Left colon (tissue), 2 donors: Measurements from ENCODE around the gene CAGE1. TPM values are rescaled to one million over a fixed set of nuclear protein-coding genes. Genes with fewer than 3 reads are reported as not detected.

Experiments
- ATAC-seq: fragments of 200-7000 bp; cut with Tn5 transposase; one replicate; pipeline ENCODE4 v1.9.1; 2020; ENCODE audit warnings: mild to moderate bottlenecking, moderate library complexity
- DNase-seq, 2 donors: peaks; one replicate each; pipeline ENCODE4 v3.0.0-alpha.2; 2020
- intact Hi-C, 2 donors: fragments of 100-400 bp; cut with DNase I in 1 of 2; cut with micrococcal nuclease in 1 of 2; formaldehyde crosslinking; loops; one replicate each; pipeline versions ENCODE4 v1.11.2 to v1.14.0; 2022; cut with DNase I, micrococcal nuclease
- long read RNA-seq: library from polyadenylated mRNA; unstranded; transcript quantifications from one replicate; pipeline ENCODE4 v2.0.0, GENCODE V29; 2021
- total RNA-seq, 2 donors: library from RNA; stranded (reverse); fragmentation: NEBNext Ultra II Directional; extraction: Animal tissue kit (Norgen Biotek cat#: 25700); gene quantifications; one replicate each; pipeline ENCODE4 v1.2.1, GENCODE V29; 2021
- donor health status: DM: no; HTN: no; CAD: no.
- donor health status: DM: yes; HTN: yes; CAD: no.

CAGE1 gene
- total RNA-seq = under 1 TPM in 1 of 2 donors, not detected in 1; 0.08 TPM
- long read RNA-seq = 0 reads

- ATAC-seq = peak; percentile 97
- intact Hi-C loops = loop anchor here in 1 of 2 donors (10.0 kb wide), 1 partner anchor 105 kb away; no protein-coding TSS in a partner anchor
Observed at GRCh38 chr6:7389451-7390225, at the start of gene CAGE1, which contains the start of gene RIOK1. CAGE1 (minus strand) TSS chr6:7389742; CDS start chr6:7387173, 2,569 bp downstream. RIOK1 (plus strand) TSS chr6:7389808; CDS start chr6:7390003, 195 bp downstream.

GRCh38 chr6:7439228-7439627, 49.7 kb upstream of the CAGE1 start:
- no peak for DNase-seq
- intact Hi-C loops = no loop called here
- ATAC-seq = no peak

More at GRCh38 chr6:7389451-7390225, at the start of gene CAGE1, which contains the start of gene RIOK1:
- peak; percentile 96 to 97 for DNase-seq

GRCh38 chr6:7438011-7438410, 48.5 kb upstream of the CAGE1 start:
- intact Hi-C loops = no loop called here
- DNase-seq (no peak), ATAC-seq (no peak)

- DNase-seq (no peak), ATAC-seq (no peak)
- intact Hi-C loops = no loop called here
Observed at GRCh38 chr6:7434672-7435071, 45.1 kb upstream of the CAGE1 start.

- intact Hi-C loops = no loop called here
- no peak for DNase-seq
- no peak for ATAC-seq
Observed at GRCh38 chr6:7433121-7433617, 43.6 kb upstream of the CAGE1 start.

- ATAC-seq (no peak), DNase-seq (no peak)
- intact Hi-C loops = no loop called here
Observed at GRCh38 chr6:7432391-7433120, 43.0 kb upstream of the CAGE1 start.

GRCh38 chr6:7431674-7432390, 42.3 kb upstream of the CAGE1 start:
- ATAC-seq = no peak
- intact Hi-C loops = no loop called here
- no peak for DNase-seq

GRCh38 chr6:7431313-7431673, 41.8 kb upstream of the CAGE1 start:
- ATAC-seq (no peak), DNase-seq (no peak)
- intact Hi-C loops = no loop called here

GRCh38 chr6:7426447-7427169, 37.1 kb upstream of the CAGE1 start:
- intact Hi-C loops = no loop called here
- ATAC-seq = no peak
- no peak for DNase-seq

- DNase-seq = no peak
Observed at GRCh38 chr6:7425808-7426190, 36.3 kb upstream of the CAGE1 start.

GRCh38 chr6:7424967-7425807, 35.6 kb upstream of the CAGE1 start:
- peak; percentile 98 for ATAC-seq
- peak in 1 of 2 donors; percentile 39 for DNase-seq
- intact Hi-C loops = no loop called here

More at GRCh38 chr6:7425808-7426190, 36.3 kb upstream of the CAGE1 start:
- intact Hi-C loops = no loop called here
- ATAC-seq = no peak

- ATAC-seq = no peak
- intact Hi-C loops = no loop called here
- DNase-seq = no peak
Observed at GRCh38 chr6:7424058-7424457, 34.5 kb upstream of the CAGE1 start.

- intact Hi-C loops = no loop called here
- ATAC-seq (no peak), DNase-seq (no peak)
Observed at GRCh38 chr6:7421066-7421465, 31.5 kb upstream of the CAGE1 start.

GRCh38 chr6:7419065-7419464, 29.5 kb upstream of the CAGE1 start:
- ATAC-seq (no peak), DNase-seq (no peak)
- intact Hi-C loops = loop anchor here in 1 of 2 donors (10.0 kb wide), 1 partner anchor 196 kb away; no protein-coding TSS in a partner anchor

GRCh38 chr6:7418238-7418905, 28.8 kb upstream of the CAGE1 start:
- DNase-seq = no peak
- ATAC-seq = no peak
- intact Hi-C loops = loop anchor here in 1 of 2 donors (10.0 kb wide), 1 partner anchor 196 kb away; no protein-coding TSS in a partner anchor

- DNase-seq (no peak), ATAC-seq (no peak)
- intact Hi-C loops = loop anchor here in 1 of 2 donors (10.0 kb wide), 1 partner anchor 197 kb away; no protein-coding TSS in a partner anchor
Observed at GRCh38 chr6:7417684-7418083, 28.1 kb upstream of the CAGE1 start.

- intact Hi-C loops = loop anchor here in 1 of 2 donors (10.0 kb wide), 1 partner anchor 200 kb away; no protein-coding TSS in a partner anchor
- DNase-seq (no peak), ATAC-seq (no peak)
Observed at GRCh38 chr6:7414811-7415210, 25.3 kb upstream of the CAGE1 start.
